SK-N-MC (cell line): ENCODE measurements around the gene BAG1.

ENCODE experiments used
- DNase-seq: peaks from one replicate; pipeline ENCODE4 v3.0.0-alpha.2; 2011; ENCODE audit warnings: low read depth, low spot score
- H3K27ac ChIP-seq: fragments of 200-600 bp; sonication (generic); 2 replicates; pipeline ENCODE4 v1.5.1; 2016; ENCODE audit warnings: mixed run types
- H3K36me3 ChIP-seq: fragments of 200-600 bp; sonication (generic); 2 replicates; pipeline ENCODE4 v1.6.1; 2017; ENCODE audit warnings: antibody characterized with exemption, low read length, mixed read lengths; ENCODE audit not compliant: insufficient read depth
- H3K4me3 ChIP-seq: fragments of 200-600 bp; sonication (generic); 2 replicates; pipeline ENCODE4 v1.5.1; 2016
- H3K9ac ChIP-seq: fragments of 200-600 bp; sonication (generic); 2 replicates; pipeline ENCODE4 v1.8.0; 2017; ENCODE audit warnings: mixed run types, mixed read lengths; ENCODE audit not compliant: insufficient read length
- H3K9me3 ChIP-seq: fragments of 200-600 bp; sonication (generic); 2 replicates; pipeline ENCODE4 v1.6.1; 2017; ENCODE audit warnings: low read depth, mild to moderate bottlenecking, antibody characterized with exemption, low read length, moderate library complexity, mixed read lengths
- EZH2 ChIP-seq: fragments of 200-600 bp; sonication (generic); IDR thresholded peaks from one replicate; pipeline ENCODE4 v1.6.1; 2017; ENCODE audit warnings: antibody characterized with exemption
- FOXP2 ChIP-seq: optimal IDR thresholded peaks from 2 replicates; pipeline ENCODE3; 2011; ENCODE audit warnings: mild to moderate bottlenecking, moderate library complexity; ENCODE audit not compliant: insufficient read depth; ENCODE audit errors: extremely low read length, control extremely low read depth
- POLR2AphosphoS5 ChIP-seq: IDR thresholded peaks from 2 replicates; pipeline ENCODE4 v1.6.1; 2012; ENCODE audit warnings: mild to moderate bottlenecking, low read depth, low read length, borderline replicate concordance

BAG1 gene

DNA sequence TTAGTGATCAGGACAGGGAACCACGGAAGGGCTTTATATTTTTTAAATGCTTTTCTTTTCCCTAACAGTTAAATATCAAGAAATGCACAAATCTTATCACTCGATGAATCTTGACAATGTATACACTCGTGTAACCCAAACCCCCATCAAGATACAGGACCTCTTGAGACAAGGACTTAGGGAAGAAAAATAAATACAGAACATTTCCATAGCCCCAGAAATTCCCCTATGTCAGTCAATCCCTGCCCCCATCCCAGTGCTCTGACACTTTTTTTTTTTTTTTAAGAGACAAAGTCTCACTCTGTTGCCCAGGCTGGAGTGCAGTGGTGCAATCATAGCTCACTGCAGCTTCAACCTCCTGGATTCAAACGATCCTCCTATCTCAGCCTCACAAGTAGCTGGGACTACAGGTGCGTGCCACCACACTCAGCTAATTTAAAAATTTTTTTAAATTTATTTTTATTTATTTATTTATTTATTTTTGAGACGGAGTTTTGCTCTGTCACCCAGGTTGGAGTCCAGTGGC is 21.8 kb downstream of the BAG1 start:
- TF ChIP-seq POLR2AphosphoS5 = no peak
- no peak for TF ChIP-seq EZH2
- no peak for TF ChIP-seq FOXP2
- Histone ChIP-seq H3K9ac (no peak overlapping the region), H3K9me3 (no peaks in the 10 kb centered on the region), H3K27ac (no peak overlapping the region), H3K4me3 (no peak overlapping the region), H3K36me3 (no peaks in the 10 kb centered on the region)
- DNase-seq = no peak

DNA sequence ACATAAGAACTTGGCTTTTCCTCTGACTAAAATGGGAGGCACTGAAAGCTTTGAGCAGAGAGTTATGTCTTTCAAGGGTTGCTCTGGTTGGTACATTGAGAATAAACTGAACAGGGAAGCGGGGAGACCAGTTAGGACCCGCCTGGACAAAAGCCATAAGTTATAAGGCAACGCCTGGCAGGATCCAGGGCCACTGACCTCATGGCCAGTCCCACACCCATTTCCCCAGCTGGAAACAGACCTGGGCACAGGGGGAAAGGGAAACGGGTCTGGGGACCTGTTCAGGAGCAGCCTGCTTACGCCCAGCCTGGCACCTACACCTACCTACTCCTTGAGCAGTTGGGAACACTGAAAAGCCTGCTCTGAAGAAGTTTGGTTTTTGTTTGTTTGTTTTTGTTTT is 23.2 kb downstream of the BAG1 start:
- no peak for DNase-seq
- H3K9ac ChIP-seq = no peak overlapping the region
- no peak overlapping the region for H3K4me3 ChIP-seq
- H3K36me3 ChIP-seq = no peaks in the 10 kb centered on the region
- H3K9me3 ChIP-seq = no peaks in the 10 kb centered on the region
- TF ChIP-seq FOXP2 = no peak
- no peak for TF ChIP-seq POLR2AphosphoS5
- no peak for TF ChIP-seq EZH2
- H3K27ac ChIP-seq = no peak overlapping the region

- DNase-seq = no peak
- Histone ChIP-seq H3K4me3 (no peak within 1 kb of the TSS), H3K9ac (no peak within 1 kb of the TSS), H3K36me3 (no peaks in the 10 kb centered on the region), H3K9me3 (no peaks in the 10 kb centered on the region), H3K27ac (no peak within 1 kb of the TSS)
- TF ChIP-seq POLR2AphosphoS5 = no peak
- no peak for TF ChIP-seq FOXP2
- TF ChIP-seq EZH2 = no peak
Measured at GRCh38 chr9:33239921-33240320, 24.6 kb downstream of the BAG1 start, which contains the start of gene SPINK4. Gene SPINK4, plus strand, starts transcription at chr9:33240167. Its CDS starts 42 bp downstream, at chr9:33240209.

DNA sequence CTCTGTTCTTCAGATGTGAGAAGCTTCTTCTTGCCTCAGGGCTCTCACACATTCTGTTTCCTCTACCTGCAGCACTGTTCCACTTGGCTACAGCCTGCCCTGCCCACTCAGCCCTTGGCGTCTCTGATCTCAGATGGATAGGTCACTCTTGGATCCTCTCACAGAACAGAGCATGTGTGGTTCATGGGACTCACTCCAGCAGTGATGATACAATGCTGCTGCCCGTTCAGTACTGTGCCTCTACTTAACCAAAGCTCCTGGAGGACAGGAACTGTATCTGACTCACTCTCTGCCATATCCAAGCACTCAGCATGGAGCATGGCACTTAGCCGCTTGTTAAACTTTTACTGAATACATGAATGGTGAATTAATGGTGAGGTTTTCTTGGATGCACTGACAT is 27.9 kb downstream of the BAG1 start:
- no peak overlapping the region for H3K27ac ChIP-seq

GRCh38 chr9:33234511-33235467 is 29.7 kb downstream of the BAG1 start:
- TF ChIP-seq EZH2 (no peak), POLR2AphosphoS5 (no peak)
- Histone ChIP-seq H3K4me3 (no peak overlapping the region), H3K27ac (no peak overlapping the region), H3K36me3 (no peaks in the 10 kb centered on the region), H3K9me3 (no peaks in the 10 kb centered on the region), H3K9ac (no peak overlapping the region)
- DNase-seq = no peak

More for the DNA sequence above, 27.9 kb downstream of the BAG1 start:
- no peak for DNase-seq
- Histone ChIP-seq H3K36me3 (no peaks in the 10 kb centered on the region), H3K9ac (no peak overlapping the region), H3K9me3 (no peaks in the 10 kb centered on the region), H3K4me3 (no peak overlapping the region)
- TF ChIP-seq EZH2 (no peak), POLR2AphosphoS5 (no peak), FOXP2 (no peak)

DNA sequence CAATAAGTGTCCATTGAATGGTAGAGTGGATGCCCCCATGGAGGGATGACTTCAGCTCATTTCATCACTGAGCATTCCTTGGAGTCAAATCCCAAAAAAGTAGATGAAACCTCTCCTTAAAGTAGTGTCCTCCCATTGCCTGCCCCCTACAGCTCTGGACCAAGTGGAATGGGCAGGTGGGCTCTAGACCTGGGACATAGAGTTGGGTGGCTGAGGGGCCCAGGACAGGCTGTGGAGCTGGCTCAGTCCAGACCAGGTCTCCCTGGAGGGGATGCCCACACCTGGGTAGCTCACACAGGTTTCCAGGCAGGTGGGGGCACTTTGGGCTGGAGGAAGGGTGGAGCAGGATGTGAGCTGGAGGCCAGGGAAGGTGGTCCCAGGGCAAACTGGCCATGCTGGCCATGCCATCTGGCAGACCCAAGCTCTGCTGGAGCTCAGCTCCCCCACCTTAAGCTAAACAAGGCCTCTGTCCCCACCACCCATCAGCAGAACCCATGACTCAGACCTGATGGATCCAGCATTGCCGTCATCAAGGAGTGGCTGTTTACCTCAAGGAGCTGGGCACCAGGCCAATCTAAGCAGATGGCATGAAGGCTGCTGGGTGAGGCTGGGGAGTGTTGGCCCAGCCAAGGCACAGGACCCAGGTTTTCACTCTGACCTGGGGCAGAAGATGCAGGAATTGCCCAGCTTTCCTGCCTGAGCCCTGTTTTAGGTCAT is 30.7 kb downstream of the BAG1 start:
- Histone ChIP-seq H3K9ac (no peak overlapping the region), H3K36me3 (no peaks in the 10 kb centered on the region), H3K4me3 (no peak overlapping the region), H3K27ac (no peak overlapping the region), H3K9me3 (no peaks in the 10 kb centered on the region)
- no peak for TF ChIP-seq POLR2AphosphoS5
- TF ChIP-seq FOXP2 = no peak
- TF ChIP-seq EZH2 = no peak
- DNase-seq = no peak

DNA sequence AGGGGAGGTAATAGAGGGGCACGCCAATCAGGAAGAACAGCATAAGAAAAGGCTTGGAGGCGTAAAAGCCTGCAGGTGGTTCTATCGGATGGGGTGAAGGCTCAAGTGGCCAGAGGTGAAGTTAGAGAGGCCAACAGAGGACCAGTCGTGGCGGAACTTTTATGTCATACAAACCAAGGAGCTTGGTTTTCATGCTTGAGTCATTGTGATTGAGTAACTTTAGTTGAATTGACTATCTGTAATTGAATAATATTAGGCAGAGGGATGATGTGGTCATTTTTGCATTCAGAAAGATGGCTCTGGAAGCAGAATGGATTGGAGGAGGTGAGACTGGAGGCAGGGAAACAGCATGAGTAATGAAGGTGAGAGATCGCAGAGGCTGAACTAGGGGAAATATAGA is 31.7 kb downstream of the BAG1 start:
- H3K36me3 ChIP-seq = no peaks in the 10 kb centered on the region
- H3K4me3 ChIP-seq = no peak overlapping the region
- no peak for DNase-seq
- TF ChIP-seq POLR2AphosphoS5 = no peak
- TF ChIP-seq EZH2 = no peak
- TF ChIP-seq FOXP2 = no peak
- no peaks in the 10 kb centered on the region for H3K9me3 ChIP-seq
- no peak overlapping the region for H3K27ac ChIP-seq
- H3K9ac ChIP-seq = no peak overlapping the region

DNA sequence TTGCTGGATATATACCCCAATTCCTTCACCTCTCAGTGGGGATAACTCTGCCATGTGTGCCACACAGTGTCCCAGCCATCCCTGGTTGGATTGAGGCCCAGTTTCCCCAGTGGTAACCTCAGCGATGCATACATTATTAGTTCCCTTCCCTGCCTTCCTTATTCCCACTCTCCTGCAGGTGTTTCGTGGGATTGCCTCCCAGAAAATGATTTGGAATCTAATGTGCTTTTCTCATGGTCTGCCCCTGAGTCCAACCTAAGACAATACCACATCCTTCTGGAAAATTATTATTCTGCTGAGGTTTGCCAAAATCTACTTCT is 32.9 kb downstream of the BAG1 start:
- H3K9ac ChIP-seq = no peak overlapping the region
- TF ChIP-seq FOXP2 = no peak
- no peak for TF ChIP-seq EZH2
- no peak for TF ChIP-seq POLR2AphosphoS5
- H3K27ac ChIP-seq = no peak overlapping the region
- no peak overlapping the region for H3K4me3 ChIP-seq
- no peaks in the 10 kb centered on the region for H3K9me3 ChIP-seq
- DNase-seq = no peak
- H3K36me3 ChIP-seq = no peaks in the 10 kb centered on the region
